K562 (cell line): ENCODE results near the gene IFNGR1. TPM values are rescaled to one million over a fixed set of nuclear protein-coding genes. Genes with fewer than 3 reads are reported as not detected.

Experiments
- CBX2 ChIP-seq: fragments of 200-600 bp; sonication (generic); IDR thresholded peaks from one replicate; pipeline ENCODE4 v1.6.1; 2012; ENCODE audit warnings: mild to moderate bottlenecking, low read length, inconsistent platforms; ENCODE audit not compliant: insufficient read depth, poor library complexity, severe bottlenecking
- FUS ChIP-seq: fragments of 200-400 bp; formaldehyde crosslinking; optimal IDR thresholded peaks from 2 replicates; pipeline ENCODE3; 2017; ENCODE audit warnings: low read depth, low read length
- HDAC6 ChIP-seq: IDR thresholded peaks from 2 replicates; pipeline ENCODE4 v1.6.1; 2012; ENCODE audit warnings: low read depth, mild to moderate bottlenecking, control low read depth, inconsistent platforms, low read length, moderate library complexity
- HINFP ChIP-seq: fragments of 450-650 bp; conservative IDR thresholded peaks from 2 replicates; pipeline ENCODE4 v1.6.1; 2016; ENCODE audit warnings: missing genetic modification characterization, low read depth, mild to moderate bottlenecking, control low read depth, missing compliant biosample characterization
- HMGXB4 ChIP-seq: sonication (generic); formaldehyde crosslinking; IDR thresholded peaks from 2 replicates; pipeline ENCODE4 v1.8.1; 2023; ENCODE audit warnings: mild to moderate bottlenecking, missing genetic modification reagents
- JUND ChIP-seq, 2 experiments: IDR thresholded peaks; 2 replicates in 1 of 2; 3 replicates in 1 of 2; pipeline ENCODE4 v1.6.1; 2011; ENCODE audit warnings: borderline replicate concordance in 2 of 2, low read depth in 2 of 2, low read length in 2 of 2, improper control_type of control experiment in 1 of 2, missing biosample characterization in 1 of 2, missing genetic modification characterization in 1 of 2, missing genetic modification reagents in 1 of 2
- L3MBTL2 ChIP-seq: fragments of 450-650 bp; IDR thresholded peaks from 2 replicates; pipeline ENCODE4 v1.6.1; 2016; ENCODE audit warnings: mild to moderate bottlenecking, moderate library complexity
- NFYB ChIP-seq: IDR thresholded peaks from 2 replicates; pipeline ENCODE4 v1.6.1; 2011; ENCODE audit warnings: mild to moderate bottlenecking, moderate library complexity; ENCODE audit not compliant: insufficient read length; ENCODE audit errors: extremely low read depth
- NR4A1 ChIP-seq, 2 experiments: fragments of 250-450 bp in 1 of 2; fragments of 450-650 bp in 1 of 2; sonication (Bioruptor Pico) in 1 of 2; IDR thresholded peaks; 2 replicates each; pipeline versions ENCODE4 v1.4.0 to v1.6.1; 2016 to 2020; ENCODE audit warnings: mild to moderate bottlenecking in 2 of 2, missing compliant biosample characterization in 1 of 2, missing genetic modification characterization in 1 of 2, moderate library complexity in 1 of 2
- RBM22 ChIP-seq: fragments of 200-400 bp; formaldehyde crosslinking; IDR thresholded peaks from 2 replicates; pipeline ENCODE4 v1.6.1; 2018; ENCODE audit warnings: low read length, low read depth; ENCODE audit not compliant: poor library complexity, severe bottlenecking
- SRSF1 ChIP-seq: fragments of 200-400 bp; formaldehyde crosslinking; IDR thresholded peaks from 2 replicates; pipeline ENCODE4 v1.6.1; 2017; ENCODE audit warnings: mild to moderate bottlenecking, low read depth, low read length, moderate library complexity
- TBP ChIP-seq: optimal IDR thresholded peaks from 2 replicates; pipeline ENCODE3; 2011; ENCODE audit warnings: low read depth, low read length, improper control_type of control experiment
- ZBTB1 ChIP-seq: sonication (generic); formaldehyde crosslinking; IDR thresholded peaks from 2 replicates; pipeline ENCODE4 v1.8.1; 2023; ENCODE audit warnings: missing genetic modification reagents, low read depth, mild to moderate bottlenecking, borderline replicate concordance
- ZNF224 ChIP-seq: sonication (generic); formaldehyde crosslinking; IDR thresholded peaks from 2 replicates; pipeline ENCODE4 v1.8.0; 2022; ENCODE audit warnings: mild to moderate bottlenecking, missing genetic modification reagents
- ZNF444 ChIP-seq: fragments of 250-450 bp; sonication (Bioruptor Pico); IDR thresholded peaks from 2 replicates; pipeline ENCODE4 v1.4.0; 2020; ENCODE audit warnings: mild to moderate bottlenecking, moderate library complexity
- polyA plus RNA-seq, 8 experiments: library from polyadenylated mRNA; depleted of rRNA in 4 of 8; stranded (reverse) in 5 of 8; unstranded in 3 of 8; fragments of >200 nt; fragmentation: Nextera tagmentation in 2 of 8; fragmentation: Illumina TruSeq in 1 of 8; extraction: Ambion mirVana in 2 of 8; extraction: Trizol in 1 of 8; gene quantifications; 2 replicates each; pipeline versions ENCODE4 v1.2.1 to v1.2.3, GENCODE V29; 2011 to 2014; ENCODE audit warnings: inconsistent platforms in 1 of 8, missing spikeins in 1 of 8
- total RNA-seq, 7 experiments: library from RNA; depleted of rRNA in 6 of 7; stranded (reverse); fragments of >200 nt in 6 of 7; fragmentation: Illumina TruSeq in 2 of 7; extraction: Trizol in 2 of 7; gene quantifications; 2 replicates each; pipeline versions ENCODE4 v1.2.1 to v1.2.3, GENCODE V29; 2011 to 2021; ENCODE audit warnings: low replicate concordance in 1 of 7

IFNGR1 gene
- total and polyA plus RNA-seq, 9 of the 15 experiments (the other 6 are each of a cell fraction or from before 2014, with no cell fraction given), result 14.7 to 47.0 (median 26.7) TPM

- no peak for TF ChIP-seq HMGXB4 (CRISPR knock-in tag)
- peak; percentile 84 for TF ChIP-seq HINFP (tag)
- TF ChIP-seq SRSF1, result no peak
- TF ChIP-seq NR4A1 (CRISPR knock-in tag; IDR thresholded peaks at IDR 0.05), result no peak
- peak; percentile 86 for TF ChIP-seq NR4A1 (tag; IDR thresholded peaks at IDR 0.05)
- no peak for TF ChIP-seq NFYB
- TF ChIP-seq FUS, result no peak
- TF ChIP-seq TBP, result no peak
- no peak for TF ChIP-seq CBX2
- TF ChIP-seq ZNF444, result no peak
- no peak for TF ChIP-seq ZBTB1
- TF ChIP-seq ZNF224 (CRISPR knock-in tag), result no peak
- no peak for TF ChIP-seq HDAC6
- peak; percentile 19; the same call in 1 of the 2 replicates for TF ChIP-seq JUND (IDR thresholded peaks at IDR 0.05; ENCODE audit: borderline replicate concordance, low read depth, low read length)
- TF ChIP-seq JUND (tag; IDR thresholded peaks at IDR 0.05; ENCODE audit: borderline replicate concordance, low read depth, low read length), result 0 out of 3 replicates have a peak, but pooled peaks have one; percentile 22
- TF ChIP-seq RBM22, result no peak
- TF ChIP-seq L3MBTL2, result peak; percentile 71
Observed at GRCh38 chr6:137170266-137171052, 48.7 kb downstream of the IFNGR1 start (continued).
